Rectal smooth muscle tissue (tissue), 1 donor: ENCODE results near the gene DIP2C.
"Not testable (repeated sequence)": the region's sequence is repeated elsewhere in the genome, so short reads cannot be mapped to it uniquely, and the experiment has no call there.

Source experiments
- H3K27ac ChIP-seq: one replicate; pipeline ENCODE4 v1.7.0; 2013; ENCODE audit warnings: low read depth, low read length, inconsistent platforms
- H3K27me3 ChIP-seq: one replicate; pipeline ENCODE4 v1.7.0; 2013; ENCODE audit warnings: low read length; ENCODE audit not compliant: control insufficient read depth, insufficient read depth
- H3K36me3 ChIP-seq: one replicate; pipeline ENCODE4 v1.7.0; 2013; ENCODE audit warnings: low read length; ENCODE audit not compliant: control insufficient read depth, insufficient read depth
- H3K4me1 ChIP-seq: one replicate; pipeline ENCODE4 v1.7.0; 2013; ENCODE audit warnings: low read length; ENCODE audit not compliant: control insufficient read depth, insufficient read depth
- H3K4me3 ChIP-seq: one replicate; pipeline ENCODE4 v1.7.0; 2013; ENCODE audit warnings: low read length
- H3K9ac ChIP-seq: one replicate; pipeline ENCODE4 v1.7.0; 2013; ENCODE audit warnings: low read length

DIP2C gene

GRCh38 chr10:265816-266588 lies 423.5 kb downstream of the DIP2C start:
- H3K27me3 ChIP-seq, H3K36me3 ChIP-seq, H3K4me3 ChIP-seq, H3K9ac ChIP-seq, H3K4me1 ChIP-seq, H3K27ac ChIP-seq: not testable (repeated sequence)

DNA sequence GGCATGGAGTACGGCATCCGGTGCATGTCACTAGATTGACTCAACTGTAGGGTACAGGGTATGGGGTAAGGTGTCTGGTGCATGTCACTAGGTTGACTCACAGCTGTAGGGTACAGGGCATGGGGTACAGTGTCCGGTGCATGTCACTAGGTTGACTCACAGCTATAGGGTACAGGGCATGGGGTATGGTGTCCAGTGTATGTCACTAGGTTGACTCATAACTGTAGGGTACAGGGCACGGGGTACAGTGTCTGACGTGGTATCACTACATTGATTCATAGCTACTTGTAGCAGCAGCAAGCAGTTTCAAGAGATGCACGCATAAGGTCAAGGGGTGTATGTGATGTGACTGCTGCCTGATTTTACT lies 424.4 kb downstream of the DIP2C start:
- not testable (repeated sequence) for H3K27ac ChIP-seq, H3K9ac ChIP-seq, H3K4me1 ChIP-seq, H3K36me3 ChIP-seq, H3K27me3 ChIP-seq, H3K4me3 ChIP-seq

- not testable (repeated sequence) for H3K4me3 ChIP-seq, H3K36me3 ChIP-seq, H3K4me1 ChIP-seq, H3K27ac ChIP-seq, H3K9ac ChIP-seq, H3K27me3 ChIP-seq
These were observed 425.1 kb downstream of the DIP2C start for GRCh38 chr10:264160-265073.

DNA sequence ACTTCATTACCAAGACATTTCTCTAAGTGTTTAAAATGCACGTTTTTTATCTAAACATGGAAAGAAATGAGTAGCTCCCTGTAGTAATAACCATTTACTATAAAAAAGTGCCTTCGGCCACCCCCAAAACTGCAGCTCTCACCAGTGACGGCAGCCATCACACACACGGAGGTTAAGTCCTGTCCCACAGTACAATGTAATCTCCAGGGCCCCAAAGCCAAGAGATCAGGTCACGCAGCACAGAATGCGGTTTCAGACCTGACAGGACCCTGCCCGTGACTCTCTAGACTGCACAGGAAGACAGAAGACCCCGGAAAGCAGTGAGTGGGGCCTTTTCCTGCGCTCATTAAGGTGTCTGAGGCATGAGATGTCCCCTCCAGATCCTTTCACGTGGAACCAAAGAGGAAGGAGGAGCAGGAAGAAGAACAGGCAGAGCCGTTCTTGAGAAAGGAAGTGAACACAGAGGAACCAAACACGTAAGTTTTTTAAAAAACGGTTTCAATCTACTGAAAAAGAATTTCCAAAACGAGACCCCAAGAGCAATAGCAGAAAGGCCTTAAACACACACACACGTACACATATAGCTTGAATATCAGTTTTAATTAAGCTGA lies 428.5 kb downstream of the DIP2C start:
- Histone ChIP-seq H3K27me3 (no peaks in the 10 kb centered on the region), H3K9ac (no peak overlapping the region), H3K36me3 (peaks cover 3% of the 10 kb centered on the region), H3K27ac (no peak overlapping the region), H3K4me3 (no peak overlapping the region), H3K4me1 (no peaks in the 10 kb centered on the region)

DNA sequence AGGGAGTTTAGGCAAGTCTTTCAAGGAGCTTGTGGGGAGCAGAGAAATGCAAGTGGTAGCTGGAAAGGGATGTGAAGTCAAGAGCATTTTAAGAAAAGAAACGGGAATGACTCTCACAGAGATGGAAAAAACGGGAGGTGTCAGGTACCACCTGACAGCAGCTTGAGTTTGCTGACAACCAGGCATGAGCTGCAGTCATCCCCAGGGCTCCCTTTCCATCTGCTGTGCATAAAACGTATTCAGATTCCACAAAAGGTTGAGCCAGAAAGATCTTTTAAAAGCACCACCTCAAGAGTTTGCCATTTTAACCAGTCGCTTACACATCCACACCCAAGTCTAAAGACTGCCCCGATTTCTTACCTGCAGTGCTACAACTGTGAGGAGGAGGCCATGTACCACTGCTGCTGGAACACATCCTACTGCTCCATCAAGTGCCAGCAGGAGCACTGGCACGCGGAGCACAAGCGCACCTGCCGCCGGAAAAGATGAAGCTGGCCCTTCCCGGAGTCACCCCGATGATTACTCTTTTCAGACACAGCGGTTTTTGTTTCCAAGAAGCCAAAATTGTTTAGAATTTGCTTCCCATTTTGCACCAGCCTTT lies 437.4 kb downstream of the DIP2C start:
- Histone ChIP-seq H3K4me1 (no peaks in the 10 kb centered on the region), H3K27me3 (no peaks in the 10 kb centered on the region), H3K36me3 (peaks cover 30% of the 10 kb centered on the region), H3K4me3 (no peak overlapping the region), H3K27ac (no peak overlapping the region), H3K9ac (no peak overlapping the region)

DNA sequence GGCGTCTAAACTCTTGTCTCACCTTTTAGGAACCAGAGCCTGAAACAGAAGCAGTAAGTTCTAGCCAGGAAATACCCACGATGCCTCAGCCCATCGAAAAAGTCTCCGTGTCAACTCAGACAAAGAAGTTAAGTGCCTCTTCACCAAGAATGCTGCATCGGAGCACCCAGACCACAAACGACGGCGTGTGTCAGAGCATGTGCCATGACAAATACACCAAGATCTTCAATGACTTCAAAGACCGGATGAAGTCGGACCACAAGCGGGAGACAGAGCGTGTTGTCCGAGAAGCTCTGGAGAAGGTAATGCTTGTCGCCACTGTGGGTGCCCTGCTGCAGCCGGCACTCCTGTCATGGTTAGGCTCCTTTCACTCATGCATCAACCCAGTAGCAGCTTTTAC lies 441.2 kb downstream of the DIP2C start:
- no peaks in the 10 kb centered on the region for H3K27me3 ChIP-seq
- H3K36me3 ChIP-seq: peaks cover 38% of the 10 kb centered on the region
- H3K4me3 ChIP-seq: no peak overlapping the region
- no peak overlapping the region for H3K9ac ChIP-seq
- H3K27ac ChIP-seq: no peak overlapping the region
- H3K4me1 ChIP-seq: no peaks in the 10 kb centered on the region

DNA sequence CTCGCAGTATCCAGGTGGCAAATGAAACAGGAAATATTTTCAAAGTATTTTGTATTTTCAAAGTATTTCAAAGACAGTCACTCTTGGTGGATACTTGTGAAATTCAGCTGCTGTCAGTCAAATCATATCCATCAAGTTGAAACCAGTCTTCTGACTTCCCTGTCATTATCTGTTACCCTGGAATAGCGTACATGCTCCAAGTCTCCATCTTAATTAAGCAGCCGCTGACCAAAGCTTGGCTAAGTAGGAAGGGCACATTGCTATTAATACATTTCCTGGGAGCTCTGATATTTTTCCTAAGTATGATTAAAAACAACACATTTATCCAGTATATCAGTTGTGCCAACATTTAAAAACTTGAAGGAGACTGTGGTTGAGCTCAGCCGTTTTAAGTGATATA lies 442.0 kb downstream of the DIP2C start:
- no peak overlapping the region for H3K9ac ChIP-seq
- no peak overlapping the region for H3K4me3 ChIP-seq
- H3K27ac ChIP-seq: no peak overlapping the region
- no peaks in the 10 kb centered on the region for H3K4me1 ChIP-seq
- peaks cover 38% of the 10 kb centered on the region for H3K36me3 ChIP-seq
- no peaks in the 10 kb centered on the region for H3K27me3 ChIP-seq

DNA sequence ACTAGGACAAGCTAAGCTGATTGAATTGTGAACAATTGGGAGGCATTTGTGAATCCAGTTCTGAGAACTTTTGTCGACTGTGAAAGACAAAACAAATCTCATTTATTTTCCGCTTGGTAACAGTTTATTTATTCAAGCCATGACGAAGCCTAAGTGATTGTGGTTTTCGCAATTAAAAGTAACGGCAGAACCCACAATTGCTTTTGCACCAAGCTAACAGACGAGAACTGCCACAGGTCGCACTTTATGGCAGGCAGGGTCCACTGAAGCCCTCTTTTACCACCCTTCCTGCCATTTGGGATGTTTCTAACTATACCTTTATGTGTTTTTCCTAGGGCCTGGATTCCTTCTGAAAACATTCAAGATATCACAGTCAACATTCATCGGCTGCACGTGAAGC lies 443.0 kb downstream of the DIP2C start:
- Histone ChIP-seq H3K4me3 (no peak overlapping the region), H3K9ac (no peak overlapping the region), H3K27me3 (no peaks in the 10 kb centered on the region), H3K36me3 (peaks cover 31% of the 10 kb centered on the region), H3K4me1 (no peaks in the 10 kb centered on the region), H3K27ac (no peak overlapping the region)

GRCh38 chr10:244227-244626 lies 445.2 kb downstream of the DIP2C start:
- H3K36me3 ChIP-seq: peaks cover 20% of the 10 kb centered on the region

GRCh38 chr10:241966-242643 lies 447.4 kb downstream of the DIP2C start:
- no peaks in the 10 kb centered on the region for H3K27me3 ChIP-seq
- no peak overlapping the region for H3K4me3 ChIP-seq
- peaks cover 17% of the 10 kb centered on the region for H3K36me3 ChIP-seq
- no peaks in the 10 kb centered on the region for H3K4me1 ChIP-seq
- H3K9ac ChIP-seq: no peak overlapping the region
- no peak overlapping the region for H3K27ac ChIP-seq

More at GRCh38 chr10:244227-244626, 445.2 kb downstream of the DIP2C start:
- Histone ChIP-seq H3K4me3 (no peak overlapping the region), H3K27ac (no peak overlapping the region), H3K9ac (no peak overlapping the region), H3K27me3 (no peaks in the 10 kb centered on the region), H3K4me1 (no peaks in the 10 kb centered on the region)

GRCh38 chr10:241451-241850 lies 448.0 kb downstream of the DIP2C start:
- no peak overlapping the region for H3K27ac ChIP-seq

DNA sequence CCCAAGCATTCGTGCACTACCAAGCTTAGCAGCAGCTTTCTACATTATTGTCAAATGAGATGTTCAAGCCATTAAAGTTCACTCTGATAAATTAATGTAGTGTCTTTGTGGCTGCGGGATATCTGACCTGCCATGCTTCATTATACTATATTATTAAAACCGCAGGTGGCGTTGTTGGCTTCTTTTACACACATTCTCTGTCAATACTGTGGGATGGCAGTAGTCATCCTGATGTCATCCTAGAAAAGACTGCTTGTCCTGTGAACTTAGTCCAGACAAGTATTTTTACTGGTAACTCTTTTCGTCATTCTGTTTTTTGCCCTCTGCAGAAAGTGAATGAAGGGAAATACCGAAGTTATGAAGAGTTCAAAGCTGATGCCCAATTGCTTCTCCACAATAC lies 450.4 kb downstream of the DIP2C start:
- no peak overlapping the region for H3K9ac ChIP-seq
- peaks cover 6% of the 10 kb centered on the region for H3K36me3 ChIP-seq
- H3K27me3 ChIP-seq: no peaks in the 10 kb centered on the region
- H3K4me1 ChIP-seq: no peaks in the 10 kb centered on the region
- no peak overlapping the region for H3K4me3 ChIP-seq
- H3K27ac ChIP-seq: no peak overlapping the region

More at GRCh38 chr10:241451-241850, 448.0 kb downstream of the DIP2C start:
- H3K4me1 ChIP-seq: no peaks in the 10 kb centered on the region
- H3K27me3 ChIP-seq: no peaks in the 10 kb centered on the region
- peaks cover 11% of the 10 kb centered on the region for H3K36me3 ChIP-seq
- H3K9ac ChIP-seq: no peak overlapping the region
- no peak overlapping the region for H3K4me3 ChIP-seq
